HG03575 (cell line): Measurements from ENCODE around the gene FRY.

Source experiments
- ATAC-seq: cut with Tn5 transposase; IDR thresholded peaks from one replicate; pipeline ENCODE4 v1.9.1; 2021; ENCODE audit not compliant: unreplicated experiment, insufficient number of reproducible peaks, low FRiP score; ENCODE audit errors: extremely low read depth

Gene FRY

GRCh38 chr13:32191452-32191998, 160.0 kb downstream of the FRY start:
- no peak for ATAC-seq

GRCh38 chr13:32195713-32196112, 164.1 kb downstream of the FRY start:
- ATAC-seq, result no peak

GRCh38 chr13:32199168-32199567, 167.6 kb downstream of the FRY start:
- no peak for ATAC-seq

- ATAC-seq, result no peak
These were observed 169.2 kb downstream of the FRY start for GRCh38 chr13:32200741-32201140.

GRCh38 chr13:32201809-32202208, 170.2 kb downstream of the FRY start:
- no peak for ATAC-seq

GRCh38 chr13:32202268-32202667, 170.7 kb downstream of the FRY start:
- ATAC-seq, result no peak

GRCh38 chr13:32203221-32203620, 171.6 kb downstream of the FRY start:
- no peak for ATAC-seq

GRCh38 chr13:32203736-32204135, 172.2 kb downstream of the FRY start:
- no peak for ATAC-seq

- no peak for ATAC-seq
These were observed 174.0 kb downstream of the FRY start for GRCh38 chr13:32205431-32206096.

- ATAC-seq, result no peak
These were observed 174.6 kb downstream of the FRY start for GRCh38 chr13:32206097-32206740.

- ATAC-seq, result no peak
These were observed 177.3 kb downstream of the FRY start for GRCh38 chr13:32208860-32209259.

- no peak for ATAC-seq
These were observed 178.1 kb downstream of the FRY start for GRCh38 chr13:32209652-32210051.

GRCh38 chr13:32210101-32210500, 178.5 kb downstream of the FRY start:
- no peak for ATAC-seq

GRCh38 chr13:32211813-32212212, 180.2 kb downstream of the FRY start:
- ATAC-seq, result no peak

GRCh38 chr13:32212421-32212820, 180.8 kb downstream of the FRY start:
- ATAC-seq, result no peak

GRCh38 chr13:32213626-32214025, 182.1 kb downstream of the FRY start:
- ATAC-seq, result no peak

- no peak for ATAC-seq
These were observed 182.5 kb downstream of the FRY start for GRCh38 chr13:32214071-32214470.

GRCh38 chr13:32216281-32216680, 184.7 kb downstream of the FRY start:
- no peak for ATAC-seq

- ATAC-seq, result no peak
These were observed 190.6 kb downstream of the FRY start for GRCh38 chr13:32222046-32222676.

- ATAC-seq, result no peak
These were observed 193.3 kb downstream of the FRY start for GRCh38 chr13:32224916-32225315.
